G401 (cell line): ENCODE measurements around the gene PRPSAP2. TPM values are rescaled to one million over a fixed set of nuclear protein-coding genes. Genes with fewer than 3 reads are reported as not detected.
"Not testable (repeated sequence)": the region's sequence is repeated elsewhere in the genome, so short reads cannot be mapped to it uniquely, and the experiment has no call there.

ENCODE experiments used
- DNase-seq: peaks from one replicate; pipeline ENCODE4 v3.0.0-alpha.2; 2015; ENCODE audit warnings: low spot score
- in situ Hi-C: cut with HindIII; loops from 2 replicates; pipeline ENCODE4 v1.10.0; 2016; ENCODE audit warnings: low sequenced_read_pairs, mixed read lengths
- total RNA-seq: library from RNA; depleted of rRNA; stranded (reverse); fragments of >200 nt; shearing (Covaris generic); gene quantifications from 2 replicates; pipeline ENCODE4 v1.2.3, GENCODE V29; 2014; rRNA removed

Gene PRPSAP2
- total RNA-seq: 101 and 137 TPM in 2 replicates

GRCh38 chr17:18857864-18858566, at the start of gene PRPSAP2:
PRPSAP2 (plus strand) TSS chr17:18858131; CDS start chr17:18865834, 7,703 bp downstream.
- DNase-seq: peak; percentile 98
- in situ Hi-C loops: no loop called here

- in situ Hi-C loops, DNase-seq: not testable (repeated sequence)
Observed at GRCh38 chr17:18815924-18816323, 42.0 kb upstream of the PRPSAP2 start.

- in situ Hi-C loops: not testable (repeated sequence)
- peak; percentile 84 for DNase-seq
Observed at GRCh38 chr17:18816489-18817371, 41.2 kb upstream of the PRPSAP2 start.

GRCh38 chr17:18821430-18821829, 36.5 kb upstream of the PRPSAP2 start:
- in situ Hi-C loops, DNase-seq: not testable (repeated sequence)

- DNase-seq, in situ Hi-C loops: not testable (repeated sequence)
Observed at GRCh38 chr17:18827613-18828012, 30.3 kb upstream of the PRPSAP2 start.

- in situ Hi-C loops: no loop called here
- no peak for DNase-seq
Observed at GRCh38 chr17:18848501-18848900, 9.4 kb upstream of the PRPSAP2 start.

GRCh38 chr17:18850679-18851078, 7.3 kb upstream of the PRPSAP2 start:
- in situ Hi-C loops: no loop called here
- no peak for DNase-seq

- no peak for DNase-seq
- in situ Hi-C loops: no loop called here
Observed at GRCh38 chr17:18851201-18851600, 6.7 kb upstream of the PRPSAP2 start.

GRCh38 chr17:18854956-18855355, 3.0 kb upstream of the PRPSAP2 start:
- no peak for DNase-seq
- in situ Hi-C loops: no loop called here

GRCh38 chr17:18855831-18856569, 1.9 kb upstream of the PRPSAP2 start:
- in situ Hi-C loops: no loop called here
- DNase-seq: peak; percentile 99

- DNase-seq: no peak
- in situ Hi-C loops: no loop called here
Observed at GRCh38 chr17:18856570-18856915, 1.4 kb upstream of the PRPSAP2 start.

GRCh38 chr17:18858567-18859245, 775 bp downstream of the PRPSAP2 start:
- in situ Hi-C loops: no loop called here
- peak; percentile 74 for DNase-seq

- in situ Hi-C loops: no loop called here
- peak; percentile 69 for DNase-seq
Observed at GRCh38 chr17:18859256-18859655, 1.3 kb downstream of the PRPSAP2 start.

- in situ Hi-C loops: no loop called here
- peak; percentile 15 for DNase-seq
Observed at GRCh38 chr17:18860161-18860972, 2.4 kb downstream of the PRPSAP2 start.

- in situ Hi-C loops: no loop called here
- no peak for DNase-seq
Observed at GRCh38 chr17:18862011-18862410, 4.1 kb downstream of the PRPSAP2 start.

- in situ Hi-C loops, DNase-seq: not testable (repeated sequence)
Observed at GRCh38 chr17:18864996-18865395, 7.1 kb downstream of the PRPSAP2 start.

GRCh38 chr17:18866866-18867813, 9.2 kb downstream of the PRPSAP2 start:
- no peak for DNase-seq
- in situ Hi-C loops: no loop called here
